ENCODE measurements around the gene CD8B2.

- no peak for TF ChIP-seq CTCF (IDR thresholded peaks at IDR 0.05)
- TF ChIP-seq POLR2A (IDR thresholded peaks at IDR 0.05), result no peak
Measured at GRCh38 chr2:106551417-106552130, 64.4 kb downstream of the CD8B2 start.
